Left colon (tissue), 2 donors: Measurements from ENCODE around the gene PHACTR3. TPM values are rescaled to one million over a fixed set of nuclear protein-coding genes. Genes with fewer than 3 reads are reported as not detected.
"Not testable (repeated sequence)": the region's sequence is repeated elsewhere in the genome, so short reads cannot be mapped to it uniquely, and the experiment has no call there.

Experiments
- ATAC-seq: fragments of 200-7000 bp; cut with Tn5 transposase; one replicate; pipeline ENCODE4 v1.9.1; 2020; ENCODE audit warnings: mild to moderate bottlenecking, moderate library complexity
- DNase-seq, 2 donors: peaks; one replicate each; pipeline ENCODE4 v3.0.0-alpha.2; 2020
- intact Hi-C, 2 donors: fragments of 100-400 bp; cut with DNase I in 1 of 2; cut with micrococcal nuclease in 1 of 2; formaldehyde crosslinking; loops; one replicate each; pipeline versions ENCODE4 v1.11.2 to v1.14.0; 2022; cut with DNase I, micrococcal nuclease
- long read RNA-seq: library from polyadenylated mRNA; unstranded; transcript quantifications from one replicate; pipeline ENCODE4 v2.0.0, GENCODE V29; 2021
- total RNA-seq, 2 donors: library from RNA; stranded (reverse); fragmentation: NEBNext Ultra II Directional; extraction: Animal tissue kit (Norgen Biotek cat#: 25700); gene quantifications; one replicate each; pipeline ENCODE4 v1.2.1, GENCODE V29; 2021
- donor health status: DM: no; HTN: no; CAD: no.
- donor health status: DM: yes; HTN: yes; CAD: no.

Gene PHACTR3
- total RNA-seq: 1 to 10 TPM in 1 of 2 donors, under 1 TPM in 1; 0.47 to 5.5 TPM
- long read RNA-seq, partial matches to known transcripts: 0 of 5 reads
- long read RNA-seq, other reads (novel, unspliced or antisense): 4 of 5 reads

- DNase-seq (no peak), ATAC-seq (no peak)
- intact Hi-C loops: no loop called here
Observed at GRCh38 chr20:59603781-59604541, at the start of gene PHACTR3. Gene PHACTR3 (plus strand): TSS chr20:59604540. CDS start chr20:59605015, 475 bp downstream.

GRCh38 chr20:59557733-59558529 is 46.4 kb upstream of the PHACTR3 start:
- intact Hi-C loops, ATAC-seq, DNase-seq: not testable (repeated sequence)

GRCh38 chr20:59559024-59559817 is 45.1 kb upstream of the PHACTR3 start:
- no peak for DNase-seq
- ATAC-seq: no peak
- intact Hi-C loops: no loop called here

- intact Hi-C loops: no loop called here
- no peak for DNase-seq
- no peak for ATAC-seq
Observed at GRCh38 chr20:59559863-59560262, 44.5 kb upstream of the PHACTR3 start.

- peak; percentile 45 for ATAC-seq
- DNase-seq: no peak
- intact Hi-C loops: no loop called here
Observed at GRCh38 chr20:59560588-59561227, 43.6 kb upstream of the PHACTR3 start.

- DNase-seq (no peak), ATAC-seq (no peak)
- intact Hi-C loops: no loop called here
Observed at GRCh38 chr20:59561228-59561605, 43.1 kb upstream of the PHACTR3 start.

- no peak for DNase-seq
- ATAC-seq: no peak
- intact Hi-C loops: no loop called here
Observed at GRCh38 chr20:59561614-59562277, 42.6 kb upstream of the PHACTR3 start.

GRCh38 chr20:59564171-59564570 is 40.2 kb upstream of the PHACTR3 start:
- DNase-seq (no peak), ATAC-seq (no peak)
- intact Hi-C loops: no loop called here

GRCh38 chr20:59564943-59565342 is 39.4 kb upstream of the PHACTR3 start:
- ATAC-seq (no peak), DNase-seq (no peak)
- intact Hi-C loops: no loop called here

- no peak for ATAC-seq
- intact Hi-C loops: no loop called here
- DNase-seq: no peak
Observed at GRCh38 chr20:59565768-59566461, 38.4 kb upstream of the PHACTR3 start.

GRCh38 chr20:59566631-59567524 is 37.5 kb upstream of the PHACTR3 start:
- DNase-seq (no peak), ATAC-seq (no peak)
- intact Hi-C loops: no loop called here

GRCh38 chr20:59567585-59568508 is 36.5 kb upstream of the PHACTR3 start:
- intact Hi-C loops: no loop called here
- ATAC-seq (no peak), DNase-seq (no peak)

GRCh38 chr20:59568509-59569024 is 35.8 kb upstream of the PHACTR3 start:
- ATAC-seq (no peak), DNase-seq (no peak)
- intact Hi-C loops: no loop called here

GRCh38 chr20:59569305-59569704 is 35.0 kb upstream of the PHACTR3 start:
- intact Hi-C loops: no loop called here
- DNase-seq: no peak
- ATAC-seq: no peak

- no peak for ATAC-seq
- intact Hi-C loops: loop anchor here (5.0 to 10.0 kb wide), 2 partner anchors 181 to 184 kb away; no protein-coding TSS in a partner anchor
Observed at GRCh38 chr20:59571151-59571550, 33.2 kb upstream of the PHACTR3 start.

More at GRCh38 chr20:59571151-59571550, 33.2 kb upstream of the PHACTR3 start:
- DNase-seq: no peak
